ENCODE data around the gene SDK2. TPM values are rescaled to one million over a fixed set of nuclear protein-coding genes. Genes with fewer than 3 reads are reported as not detected.

SDK2 gene
- total RNA-seq, 1 donor from 2014 or later: 11.0 TPM

GRCh38 chr17:73593249-73593965 lies 50.8 kb downstream of the SDK2 start:
- peaks cover 0 to 26% (median 12%) of the 10 kb centered on the region in 3 donors for H3K27me3 ChIP-seq (ENCODE audit: control insufficient read depth in 3 of 3, insufficient read depth in 3 of 3, low read length in 3 of 3)
- no peak overlapping the region for H3K4me3 ChIP-seq (ENCODE audit: low read length in 3 of 3)
- H3K36me3 ChIP-seq (ENCODE audit: control insufficient read depth in 3 of 3, insufficient read depth in 3 of 3, low read length in 3 of 3): no peaks in the 10 kb centered on the region
- H3K9me3 ChIP-seq (ENCODE audit: control insufficient read depth in 3 of 3, low read length in 3 of 3): no peaks in the 10 kb centered on the region
- no peak overlapping the region for H3K9ac ChIP-seq (ENCODE audit: low read depth in 1 of 3, low read length in 3 of 3)
- no peak overlapping the region for H3K27ac ChIP-seq (ENCODE audit: low read depth, low read length)
- H3K4me1 ChIP-seq (ENCODE audit: control insufficient read depth in 3 of 3, insufficient read depth in 3 of 3, low read length in 3 of 3): peaks cover 0 to 16% (median 7%) of the 10 kb centered on the region in 3 donors

GRCh38 chr17:73592501-73592961 lies 51.7 kb downstream of the SDK2 start:
- Histone ChIP-seq H3K27me3 (ENCODE audit: control insufficient read depth in 3 of 3, insufficient read depth in 3 of 3, low read length in 3 of 3) (peaks cover 0 to 26% (median 12%) of the 10 kb centered on the region in 3 donors), H3K9me3 (ENCODE audit: control insufficient read depth in 3 of 3, low read length in 3 of 3) (no peaks in the 10 kb centered on the region), H3K27ac (ENCODE audit: low read depth, low read length) (no peak overlapping the region), H3K9ac (ENCODE audit: low read depth in 1 of 3, low read length in 3 of 3) (no peak overlapping the region), H3K36me3 (ENCODE audit: control insufficient read depth in 3 of 3, insufficient read depth in 3 of 3, low read length in 3 of 3) (no peaks in the 10 kb centered on the region), H3K4me1 (ENCODE audit: control insufficient read depth in 3 of 3, insufficient read depth in 3 of 3, low read length in 3 of 3) (peaks cover 0 to 16% (median 7%) of the 10 kb centered on the region in 3 donors), H3K4me3 (ENCODE audit: low read length in 3 of 3) (no peak overlapping the region)

GRCh38 chr17:73592079-73592415 lies 52.2 kb downstream of the SDK2 start:
- no peak overlapping the region for H3K4me3 ChIP-seq (ENCODE audit: low read length in 3 of 3)
- H3K27me3 ChIP-seq (ENCODE audit: control insufficient read depth in 3 of 3, insufficient read depth in 3 of 3, low read length in 3 of 3): peaks cover 0 to 26% (median 12%) of the 10 kb centered on the region in 3 donors
- no peak overlapping the region for H3K9ac ChIP-seq (ENCODE audit: low read depth in 1 of 3, low read length in 3 of 3)
- no peaks in the 10 kb centered on the region for H3K9me3 ChIP-seq (ENCODE audit: control insufficient read depth in 3 of 3, low read length in 3 of 3)
- H3K36me3 ChIP-seq (ENCODE audit: control insufficient read depth in 3 of 3, insufficient read depth in 3 of 3, low read length in 3 of 3): no peaks in the 10 kb centered on the region
- H3K4me1 ChIP-seq (ENCODE audit: control insufficient read depth in 3 of 3, insufficient read depth in 3 of 3, low read length in 3 of 3): peaks cover 0 to 16% (median 7%) of the 10 kb centered on the region in 3 donors
- no peak overlapping the region for H3K27ac ChIP-seq (ENCODE audit: low read depth, low read length)

- H3K4me3 ChIP-seq (ENCODE audit: low read length in 3 of 3): no peak overlapping the region
- H3K27me3 ChIP-seq (ENCODE audit: control insufficient read depth in 3 of 3, insufficient read depth in 3 of 3, low read length in 3 of 3): peaks cover 0 to 30% (median 12%) of the 10 kb centered on the region in 3 donors
- peaks cover 0 to 16% (median 7%) of the 10 kb centered on the region in 3 donors for H3K4me1 ChIP-seq (ENCODE audit: control insufficient read depth in 3 of 3, insufficient read depth in 3 of 3, low read length in 3 of 3)
- no peaks in the 10 kb centered on the region for H3K36me3 ChIP-seq (ENCODE audit: control insufficient read depth in 3 of 3, insufficient read depth in 3 of 3, low read length in 3 of 3)
- H3K9ac ChIP-seq (ENCODE audit: low read depth in 1 of 3, low read length in 3 of 3): no peak overlapping the region
- H3K27ac ChIP-seq (ENCODE audit: low read depth, low read length): no peak overlapping the region
- H3K9me3 ChIP-seq (ENCODE audit: control insufficient read depth in 3 of 3, low read length in 3 of 3): no peaks in the 10 kb centered on the region
Measured at GRCh38 chr17:73591296-73592078, 52.8 kb downstream of the SDK2 start.

GRCh38 chr17:73589363-73589980 lies 54.8 kb downstream of the SDK2 start:
- no peak overlapping the region for H3K9ac ChIP-seq (ENCODE audit: low read depth in 1 of 3, low read length in 3 of 3)
- peaks cover 0 to 8% (median 3%) of the 10 kb centered on the region in 3 donors for H3K4me1 ChIP-seq (ENCODE audit: control insufficient read depth in 3 of 3, insufficient read depth in 3 of 3, low read length in 3 of 3)
- H3K4me3 ChIP-seq (ENCODE audit: low read length in 3 of 3): no peak overlapping the region
- H3K9me3 ChIP-seq (ENCODE audit: control insufficient read depth in 3 of 3, low read length in 3 of 3): no peaks in the 10 kb centered on the region
- H3K27ac ChIP-seq (ENCODE audit: low read depth, low read length): no peak overlapping the region
- peaks cover 2 to 35% (median 27%) of the 10 kb centered on the region in 3 donors for H3K27me3 ChIP-seq (ENCODE audit: control insufficient read depth in 3 of 3, insufficient read depth in 3 of 3, low read length in 3 of 3)
- no peaks in the 10 kb centered on the region for H3K36me3 ChIP-seq (ENCODE audit: control insufficient read depth in 3 of 3, insufficient read depth in 3 of 3, low read length in 3 of 3)

GRCh38 chr17:73588891-73589290 lies 55.4 kb downstream of the SDK2 start:
- Histone ChIP-seq H3K9ac (ENCODE audit: low read depth in 1 of 3, low read length in 3 of 3) (no peak overlapping the region), H3K27ac (ENCODE audit: low read depth, low read length) (no peak overlapping the region)

GRCh38 chr17:73588301-73588846 lies 55.9 kb downstream of the SDK2 start:
- Histone ChIP-seq H3K4me3 (ENCODE audit: low read length in 3 of 3) (no peak overlapping the region), H3K9me3 (ENCODE audit: control insufficient read depth in 3 of 3, low read length in 3 of 3) (no peaks in the 10 kb centered on the region), H3K36me3 (ENCODE audit: control insufficient read depth in 3 of 3, insufficient read depth in 3 of 3, low read length in 3 of 3) (no peaks in the 10 kb centered on the region), H3K4me1 (ENCODE audit: control insufficient read depth in 3 of 3, insufficient read depth in 3 of 3, low read length in 3 of 3) (peaks cover 0 to 8% (median 3%) of the 10 kb centered on the region in 3 donors), H3K9ac (ENCODE audit: low read depth in 1 of 3, low read length in 3 of 3) (no peak overlapping the region), H3K27me3 (ENCODE audit: control insufficient read depth in 3 of 3, insufficient read depth in 3 of 3, low read length in 3 of 3) (peaks cover 7 to 30% (median 29%) of the 10 kb centered on the region in 3 donors), H3K27ac (ENCODE audit: low read depth, low read length) (no peak overlapping the region)

More at GRCh38 chr17:73588891-73589290, 55.4 kb downstream of the SDK2 start:
- Histone ChIP-seq H3K27me3 (ENCODE audit: control insufficient read depth in 3 of 3, insufficient read depth in 3 of 3, low read length in 3 of 3) (peaks cover 7 to 34% (median 29%) of the 10 kb centered on the region in 3 donors), H3K9me3 (ENCODE audit: control insufficient read depth in 3 of 3, low read length in 3 of 3) (no peaks in the 10 kb centered on the region), H3K4me3 (ENCODE audit: low read length in 3 of 3) (no peak overlapping the region), H3K4me1 (ENCODE audit: control insufficient read depth in 3 of 3, insufficient read depth in 3 of 3, low read length in 3 of 3) (peaks cover 0 to 8% (median 3%) of the 10 kb centered on the region in 3 donors), H3K36me3 (ENCODE audit: control insufficient read depth in 3 of 3, insufficient read depth in 3 of 3, low read length in 3 of 3) (no peaks in the 10 kb centered on the region)

GRCh38 chr17:73586921-73587602 lies 57.2 kb downstream of the SDK2 start:
- Histone ChIP-seq H3K9ac (ENCODE audit: low read depth in 1 of 3, low read length in 3 of 3) (no peak overlapping the region), H3K27me3 (ENCODE audit: control insufficient read depth in 3 of 3, insufficient read depth in 3 of 3, low read length in 3 of 3) (peaks cover 7 to 34% (median 32%) of the 10 kb centered on the region in 3 donors)

GRCh38 chr17:73586275-73586832 lies 57.9 kb downstream of the SDK2 start:
- no peak overlapping the region for H3K27ac ChIP-seq (ENCODE audit: low read depth, low read length)
- H3K36me3 ChIP-seq (ENCODE audit: control insufficient read depth in 3 of 3, insufficient read depth in 3 of 3, low read length in 3 of 3): no peaks in the 10 kb centered on the region
- no peak overlapping the region for H3K9ac ChIP-seq (ENCODE audit: low read depth in 1 of 3, low read length in 3 of 3)
- H3K27me3 ChIP-seq (ENCODE audit: control insufficient read depth in 3 of 3, insufficient read depth in 3 of 3, low read length in 3 of 3): peaks cover 7 to 41% (median 28%) of the 10 kb centered on the region in 3 donors
- no peaks in the 10 kb centered on the region for H3K9me3 ChIP-seq (ENCODE audit: control insufficient read depth in 3 of 3, low read length in 3 of 3)
- H3K4me3 ChIP-seq (ENCODE audit: low read length in 3 of 3): no peak overlapping the region
- no peaks in the 10 kb centered on the region for H3K4me1 ChIP-seq (ENCODE audit: control insufficient read depth in 3 of 3, insufficient read depth in 3 of 3, low read length in 3 of 3)

More at GRCh38 chr17:73586921-73587602, 57.2 kb downstream of the SDK2 start:
- peaks cover 0 to 1% (median 0%) of the 10 kb centered on the region in 3 donors for H3K4me1 ChIP-seq (ENCODE audit: control insufficient read depth in 3 of 3, insufficient read depth in 3 of 3, low read length in 3 of 3)
- no peaks in the 10 kb centered on the region for H3K36me3 ChIP-seq (ENCODE audit: control insufficient read depth in 3 of 3, insufficient read depth in 3 of 3, low read length in 3 of 3)
- H3K27ac ChIP-seq (ENCODE audit: low read depth, low read length): no peak overlapping the region
- H3K4me3 ChIP-seq (ENCODE audit: low read length in 3 of 3): no peak overlapping the region
- no peaks in the 10 kb centered on the region for H3K9me3 ChIP-seq (ENCODE audit: control insufficient read depth in 3 of 3, low read length in 3 of 3)

Measured in skeletal muscle tissue (tissue), 4 donors.